ENCODE measurements around the gene STX16.

Gene STX16

GRCh38 chr20:58619077-58619863 lies 31.8 kb upstream of the STX16 start:
- Histone ChIP-seq H3K4me3 (no peak overlapping the region), H3K27ac (no peak overlapping the region)
- DNase-seq (ENCODE audit: low spot score), result no peak
- TF ChIP-seq CTCF (IDR thresholded peaks at IDR 0.05), result no peak

- no peak for DNase-seq (ENCODE audit: low spot score)
- H3K27ac ChIP-seq, result no peak overlapping the region
- H3K4me3 ChIP-seq, result no peak overlapping the region
- no peak for TF ChIP-seq CTCF (IDR thresholded peaks at IDR 0.05)
These were observed 31.1 kb upstream of the STX16 start for GRCh38 chr20:58619864-58620431.

- no peak for DNase-seq (ENCODE audit: low spot score)
- no peak overlapping the region for H3K27ac ChIP-seq
- H3K4me3 ChIP-seq, result no peak overlapping the region
- no peak for TF ChIP-seq CTCF (IDR thresholded peaks at IDR 0.05)
These were observed 29.1 kb upstream of the STX16 start for GRCh38 chr20:58621906-58622548.

GRCh38 chr20:58622671-58623578 lies 28.2 kb upstream of the STX16 start:
- Histone ChIP-seq H3K27ac (no peak overlapping the region), H3K4me3 (no peak overlapping the region)
- no peak for DNase-seq (ENCODE audit: low spot score)
- TF ChIP-seq CTCF (IDR thresholded peaks at IDR 0.05), result no peak

GRCh38 chr20:58623579-58624473 lies 27.3 kb upstream of the STX16 start:
- TF ChIP-seq CTCF (IDR thresholded peaks at IDR 0.05), result no peak
- H3K4me3 ChIP-seq, result no peak overlapping the region
- H3K27ac ChIP-seq, result no peak overlapping the region
- no peak for DNase-seq (ENCODE audit: low spot score)

- no peak overlapping the region for H3K4me3 ChIP-seq
- DNase-seq (ENCODE audit: low spot score), result no peak
- no peak for TF ChIP-seq CTCF (IDR thresholded peaks at IDR 0.05)
- no peak overlapping the region for H3K27ac ChIP-seq
These were observed 26.4 kb upstream of the STX16 start for GRCh38 chr20:58624687-58625086.

Data from coronary artery (tissue), 2 donors.